Measurements from ENCODE around the gene FRMD4A. TPM values are rescaled to one million over a fixed set of nuclear protein-coding genes. Genes with fewer than 3 reads are reported as not detected.

FRMD4A gene
- total RNA-seq, 2 donors from 2014 or later: 18.9 to 46.1 TPM

DNA sequence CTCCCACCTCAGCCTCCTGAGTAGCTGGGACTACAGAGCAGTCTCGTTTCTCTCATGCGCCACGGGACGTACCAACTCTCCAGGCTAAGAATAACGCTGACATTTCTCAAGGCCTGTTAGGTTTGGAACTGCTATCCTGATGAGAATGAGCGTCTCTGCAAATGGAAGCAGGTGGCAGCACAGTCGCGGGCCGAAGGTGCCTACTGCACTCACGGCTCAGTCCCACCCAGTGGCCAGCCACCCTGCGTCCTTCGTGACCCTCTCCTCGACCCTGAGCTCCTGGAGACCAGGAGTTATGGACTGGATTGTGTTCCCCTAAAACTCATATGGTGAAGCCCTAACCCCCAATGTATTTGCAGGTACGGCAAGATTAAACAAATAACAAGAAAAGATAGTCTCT is 469.8 kb downstream of the FRMD4A start:
- no peaks in the 10 kb centered on the region for H3K9me3 ChIP-seq

DNA sequence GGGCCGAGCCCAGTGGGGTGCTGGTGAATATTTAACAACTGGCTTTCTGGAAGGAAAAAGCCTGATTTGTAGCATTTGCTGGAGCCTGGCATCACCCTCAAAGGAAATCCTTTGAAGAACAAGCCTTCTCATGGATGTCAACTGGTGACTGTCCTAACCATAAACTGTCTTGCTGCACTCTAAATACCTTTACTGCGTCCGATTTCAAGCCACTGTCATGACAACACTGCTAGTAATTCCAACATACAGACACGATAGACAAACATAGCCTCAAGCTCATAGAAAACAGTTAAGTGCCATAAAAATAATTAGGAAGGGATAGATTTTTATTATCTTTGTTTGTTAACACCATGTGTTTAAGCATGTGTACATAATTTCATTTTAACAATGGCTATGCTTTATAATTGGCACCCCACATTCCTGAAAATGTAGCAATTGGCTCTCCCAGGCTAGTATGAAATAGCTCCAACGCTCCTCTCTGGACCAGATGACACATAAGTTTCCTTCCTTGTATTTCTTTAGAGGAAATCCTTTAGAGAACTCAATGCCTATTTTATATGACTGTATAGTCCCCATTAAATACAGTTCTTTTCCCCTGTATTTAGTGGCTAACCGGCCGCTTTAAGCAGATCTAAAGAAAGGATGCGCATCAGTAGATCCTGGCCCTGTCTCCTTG is 470.6 kb downstream of the FRMD4A start:
- ATAC-seq (no peak), DNase-seq (no peak)
- WGBS, 2 donors: 77 to 79% methylated on average over 8 of the region's 8 CpGs
- intact Hi-C loops (cut with DNase I): no loop called here
- TF ChIP-seq, protein P1, sequence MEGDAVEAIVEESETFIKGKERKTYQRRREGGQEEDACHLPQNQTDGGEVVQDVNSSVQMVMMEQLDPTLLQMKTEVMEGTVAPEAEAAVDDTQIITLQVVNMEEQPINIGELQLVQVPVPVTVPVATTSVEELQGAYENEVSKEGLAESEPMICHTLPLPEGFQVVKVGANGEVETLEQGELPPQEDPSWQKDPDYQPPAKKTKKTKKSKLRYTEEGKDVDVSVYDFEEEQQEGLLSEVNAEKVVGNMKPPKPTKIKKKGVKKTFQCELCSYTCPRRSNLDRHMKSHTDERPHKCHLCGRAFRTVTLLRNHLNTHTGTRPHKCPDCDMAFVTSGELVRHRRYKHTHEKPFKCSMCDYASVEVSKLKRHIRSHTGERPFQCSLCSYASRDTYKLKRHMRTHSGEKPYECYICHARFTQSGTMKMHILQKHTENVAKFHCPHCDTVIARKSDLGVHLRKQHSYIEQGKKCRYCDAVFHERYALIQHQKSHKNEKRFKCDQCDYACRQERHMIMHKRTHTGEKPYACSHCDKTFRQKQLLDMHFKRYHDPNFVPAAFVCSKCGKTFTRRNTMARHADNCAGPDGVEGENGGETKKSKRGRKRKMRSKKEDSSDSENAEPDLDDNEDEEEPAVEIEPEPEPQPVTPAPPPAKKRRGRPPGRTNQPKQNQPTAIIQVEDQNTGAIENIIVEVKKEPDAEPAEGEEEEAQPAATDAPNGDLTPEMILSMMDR (IDR thresholded peaks at IDR 0.05): no peak
- TF ChIP-seq POLR2A (IDR thresholded peaks at IDR 0.05): no peak
- no peaks in the 10 kb centered on the region for H3K36me3 ChIP-seq (replicated peaks in 1 of 2; ENCODE audit: insufficient read depth in 1 of 2, low read depth in 2 of 2)
- no peak overlapping the region for H3K27ac ChIP-seq
- H3K9me3 ChIP-seq: no peaks in the 10 kb centered on the region
- no peaks in the 10 kb centered on the region for H3K4me1 ChIP-seq
- no peaks in the 10 kb centered on the region for H3K27me3 ChIP-seq
- no peak overlapping the region for H3K4me3 ChIP-seq

More for the DNA sequence above, 469.8 kb downstream of the FRMD4A start:
- Histone ChIP-seq H3K36me3 (replicated peaks in 1 of 2; ENCODE audit: insufficient read depth in 1 of 2, low read depth in 2 of 2) (no peaks in the 10 kb centered on the region), H3K27ac (no peak overlapping the region), H3K4me3 (no peak overlapping the region), H3K27me3 (no peaks in the 10 kb centered on the region), H3K4me1 (no peaks in the 10 kb centered on the region)
- DNase-seq: no peak
- intact Hi-C loops (cut with DNase I): no loop called here
- WGBS, 2 donors: 89 to 95% methylated on average over 14 of the region's 14 CpGs
- no peak for ATAC-seq
- TF ChIP-seq, protein P1 (IDR thresholded peaks at IDR 0.05): no peak
- no peak for TF ChIP-seq POLR2A (IDR thresholded peaks at IDR 0.05)

DNA sequence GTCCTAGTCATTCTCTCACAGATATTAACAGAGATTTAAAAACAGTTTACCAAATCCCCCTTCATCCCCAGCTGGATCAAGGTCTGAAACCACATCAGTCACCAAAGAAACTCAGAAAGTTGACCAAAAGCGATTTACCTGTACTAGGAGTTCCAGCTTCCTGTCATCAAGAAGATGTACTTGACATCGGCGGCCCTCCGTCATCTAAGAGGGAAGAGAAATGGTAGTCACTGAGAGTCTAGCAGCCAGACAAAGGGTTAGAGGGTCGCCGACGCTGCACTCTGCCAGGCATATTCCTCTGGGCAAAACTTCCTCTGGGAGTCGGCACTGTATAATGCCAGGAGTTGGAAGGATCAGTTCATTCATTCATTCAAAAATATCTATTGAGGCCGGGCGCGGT is 472.0 kb downstream of the FRMD4A start:
- TF ChIP-seq, protein P1 (IDR thresholded peaks at IDR 0.05): no peak
- no peak for TF ChIP-seq POLR2A (IDR thresholded peaks at IDR 0.05)
- Histone ChIP-seq H3K9me3 (no peaks in the 10 kb centered on the region), H3K27me3 (no peaks in the 10 kb centered on the region), H3K36me3 (replicated peaks in 1 of 2; ENCODE audit: insufficient read depth in 1 of 2, low read depth in 2 of 2) (no peaks in the 10 kb centered on the region), H3K27ac (no peak overlapping the region), H3K4me1 (no peaks in the 10 kb centered on the region), H3K4me3 (no peak overlapping the region)
- no peak for ATAC-seq
- WGBS, 2 donors: 96% methylated on average over 11 of the region's 11 CpGs
- DNase-seq: no peak
- intact Hi-C loops (cut with DNase I): no loop called here

DNA sequence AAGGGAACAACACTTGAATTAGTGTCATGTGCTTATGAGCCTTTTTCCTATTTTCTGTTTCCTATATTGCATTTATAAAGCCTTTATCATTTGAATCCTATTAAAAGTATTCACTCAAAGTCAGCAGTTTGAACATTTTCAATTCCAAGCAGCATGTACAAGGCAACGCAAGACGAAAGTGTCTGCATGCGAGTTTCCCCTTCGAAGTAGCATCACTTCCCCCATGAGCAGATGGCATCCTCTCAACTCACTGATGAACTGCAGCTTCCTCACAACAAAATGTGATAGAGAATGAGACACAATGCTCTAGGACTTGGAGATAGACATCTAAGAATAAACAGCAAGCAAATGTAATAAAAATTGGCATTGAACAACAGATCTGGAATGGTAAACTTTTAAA is 473.3 kb downstream of the FRMD4A start:
- no peak for ATAC-seq

More for the DNA sequence above, 473.3 kb downstream of the FRMD4A start:
- H3K9me3 ChIP-seq: no peaks in the 10 kb centered on the region
- intact Hi-C loops (cut with DNase I): no loop called here
- DNase-seq: peak in 1 of 4 donors; percentile 45
- no peaks in the 10 kb centered on the region for H3K27me3 ChIP-seq
- no peak overlapping the region for H3K27ac ChIP-seq
- 73 to 95% methylated on average over 4 of the region's 4 CpGs for WGBS, 2 donors
- no peak overlapping the region for H3K4me3 ChIP-seq
- no peaks in the 10 kb centered on the region for H3K4me1 ChIP-seq
- no peaks in the 10 kb centered on the region for H3K36me3 ChIP-seq (replicated peaks in 1 of 2; ENCODE audit: insufficient read depth in 1 of 2, low read depth in 2 of 2)
- no peak for TF ChIP-seq POLR2A (IDR thresholded peaks at IDR 0.05)
- TF ChIP-seq, protein P1 (IDR thresholded peaks at IDR 0.05): no peak
